Esophagus mucosa (tissue), 1 donor: Measurements from ENCODE around the gene TEKTIP1. TPM values are rescaled to one million over a fixed set of nuclear protein-coding genes. Genes with fewer than 3 reads are reported as not detected.

Experiments used
- ATAC-seq: fragments of 200-7000 bp; cut with Tn5 transposase; one replicate; pipeline ENCODE4 v1.9.1; 2020
- total RNA-seq: library from RNA; stranded (reverse); gene quantifications from one replicate; pipeline ENCODE4 v1.2.4, GENCODE V29; 2023
- donor health status: DM: yes; HTN: yes; CAD: no.

The TEKTIP1 gene
- total RNA-seq, 1 donor from 2014 or later = 0.84 TPM

- ATAC-seq = no peak
Observed at GRCh38 chr19:3538258-3538929, 580 bp upstream of the TEKTIP1 start.

GRCh38 chr19:3539756-3540118 is 763 bp downstream of the TEKTIP1 start:
- ATAC-seq = no peak

- ATAC-seq = peak; percentile 4
Observed at GRCh38 chr19:3543150-3544057, 4.4 kb downstream of the TEKTIP1 start.

GRCh38 chr19:3544058-3544376 is 5.0 kb downstream of the TEKTIP1 start:
- ATAC-seq = no peak

GRCh38 chr19:3544742-3545668 is 6.0 kb downstream of the TEKTIP1 start:
- peak; percentile 53 for ATAC-seq

- no peak for ATAC-seq
Observed at GRCh38 chr19:3545669-3546034, 6.7 kb downstream of the TEKTIP1 start.

GRCh38 chr19:3546119-3546518 is 7.1 kb downstream of the TEKTIP1 start:
- no peak for ATAC-seq

GRCh38 chr19:3547301-3547731 is 8.3 kb downstream of the TEKTIP1 start:
- ATAC-seq = no peak

- no peak for ATAC-seq
Observed at GRCh38 chr19:3547767-3548282, 8.9 kb downstream of the TEKTIP1 start.

GRCh38 chr19:3548606-3549005 is 9.6 kb downstream of the TEKTIP1 start:
- ATAC-seq = no peak

GRCh38 chr19:3549816-3550215 is 10.8 kb downstream of the TEKTIP1 start:
- ATAC-seq = no peak

- ATAC-seq = no peak
Observed at GRCh38 chr19:3550947-3551791, 12.2 kb downstream of the TEKTIP1 start.

GRCh38 chr19:3551792-3552095 is 12.8 kb downstream of the TEKTIP1 start:
- ATAC-seq = no peak

GRCh38 chr19:3554254-3555083 is 15.5 kb downstream of the TEKTIP1 start:
- no peak for ATAC-seq

- ATAC-seq = no peak
Observed at GRCh38 chr19:3555653-3556422, 16.9 kb downstream of the TEKTIP1 start.

- no peak for ATAC-seq
Observed at GRCh38 chr19:3556423-3556977, 17.5 kb downstream of the TEKTIP1 start.

- ATAC-seq = peak; percentile 40
Observed at GRCh38 chr19:3556978-3557460, 18.0 kb downstream of the TEKTIP1 start.

GRCh38 chr19:3557461-3558248 is 18.7 kb downstream of the TEKTIP1 start, which contains the start of gene MFSD12:
Gene MFSD12, minus strand, starts transcription at chr19:3557586. Its CDS starts 183 bp downstream, at chr19:3557403.
- peak; percentile 95 for ATAC-seq
